Spleen (tissue), 11 donors: Measurements from ENCODE around the gene TTC27. TPM values are rescaled to one million over a fixed set of nuclear protein-coding genes. Genes with fewer than 3 reads are reported as not detected.
A peak's percentile ranks its signal among the peaks of the same experiment; 100 is the strongest.
"Not testable (repeated sequence)": the region's sequence is repeated elsewhere in the genome, so short reads cannot be mapped to it uniquely, and the experiment has no call there.

Source experiments
- DNase-seq: peaks from one replicate; pipeline ENCODE4 v3.0.0-alpha.2; 2020
- H3K27ac ChIP-seq, 8 donors: fragments of 200-600 bp; sonication (generic) in 7 of 8; 1 replicate in 4 of 8; 2 replicates in 4 of 8; pipeline versions ENCODE4 v1.5.0 to v1.8.0; 2016 to 2021; ENCODE audit warnings: inconsistent platforms in 4 of 8, mild to moderate bottlenecking in 4 of 8, moderate library complexity in 1 of 8
- H3K27me3 ChIP-seq, 7 donors: fragments of 200-600 bp; sonication (generic) in 6 of 7; replicated peaks in 1 of 7; 1 replicate in 4 of 7; 2 replicates in 3 of 7; pipeline versions ENCODE4 v1.5.0 to v1.8.0; 2016 to 2021; ENCODE audit warnings: inconsistent platforms in 3 of 7, mild to moderate bottlenecking in 1 of 7
- H3K36me3 ChIP-seq, 6 donors: fragments of 200-600 bp; sonication (generic) in 5 of 6; 1 replicate in 4 of 6; 2 replicates in 2 of 6; pipeline versions ENCODE4 v1.5.0 to v1.8.0; 2016 to 2021; ENCODE audit warnings: inconsistent platforms in 2 of 6
- H3K4me1 ChIP-seq, 6 donors: fragments of 200-600 bp; sonication (generic) in 5 of 6; 1 replicate in 3 of 6; 2 replicates in 3 of 6; pipeline versions ENCODE4 v1.5.0 to v1.8.0; 2016 to 2021; ENCODE audit warnings: inconsistent platforms in 3 of 6
- H3K4me3 ChIP-seq, 8 donors: fragments of 200-600 bp; sonication (generic) in 7 of 8; 1 replicate in 4 of 8; 2 replicates in 4 of 8; pipeline versions ENCODE4 v1.5.0 to v1.8.0; 2016 to 2021; ENCODE audit warnings: inconsistent platforms in 4 of 8, mild to moderate bottlenecking in 4 of 8, moderate library complexity in 2 of 8
- H3K9me3 ChIP-seq, 8 donors: fragments of 200-600 bp; sonication (generic) in 7 of 8; 1 replicate in 4 of 8; 2 replicates in 4 of 8; pipeline versions ENCODE4 v1.5.0 to v1.8.0; 2016 to 2021; ENCODE audit warnings: inconsistent platforms in 4 of 8
- CTCF ChIP-seq, 11 experiments: fragments of 200-600 bp in 7 of 11; fragments of 450-650 bp in 4 of 11; sonication (generic) in 4 of 11; IDR thresholded peaks in 8 of 11; conservative IDR thresholded peaks in 3 of 11; 1 replicate in 7 of 11; 2 replicates in 4 of 11; pipeline versions ENCODE4 v1.4.0 to v1.8.0; 2016 to 2021; ENCODE audit warnings: antibody characterized with exemption in 11 of 11, inconsistent platforms in 4 of 11, mild to moderate bottlenecking in 1 of 11
- POLR2A ChIP-seq, 3 donors: fragments of 450-650 bp; IDR thresholded peaks; one replicate each; pipeline ENCODE4 v1.5.1; 2017; ENCODE audit warnings: antibody characterized with exemption in 3 of 3, mild to moderate bottlenecking in 1 of 3
- POLR2AphosphoS5 ChIP-seq, 3 donors: sonication (generic); formaldehyde crosslinking; IDR thresholded peaks; one replicate each; pipeline ENCODE4 v1.5.1; 2017; ENCODE audit warnings: antibody characterized with exemption in 3 of 3
- WGBS, 5 donors: extraction: QIAGEN DNeasy Blood & Tissue Kit in 3 of 5; methylation state at CpG; one replicate each; pipeline versions ENCODE4 v1.1.5 to v1.1.7; 2013 to 2018; 5-methylcytosine and 5-hydroxymethylcytosine counted together
- intact Hi-C: fragments of 100-400 bp; cut with DNase I; formaldehyde crosslinking; loops from one replicate; pipeline ENCODE4 v1.15.0; 2023; ENCODE audit warnings: low total_unique reads
- polyA plus RNA-seq, 3 donors: library from polyadenylated mRNA; stranded (reverse); fragments of 200-250 nt; gene quantifications; one replicate each; pipeline ENCODE4 v1.2.1, GENCODE V29; 2013
- total RNA-seq, 7 donors: library from RNA; depleted of rRNA in 3 of 7; stranded (reverse); fragments of >200 nt in 3 of 7; fragmentation: NEBNext Ultra II Directional in 4 of 7; extraction: Animal tissue kit (Norgen Biotek cat#: 25700) in 4 of 7; gene quantifications; one replicate each; pipeline versions ENCODE4 v1.1.0 to v1.2.1, GENCODE V29; 2016 to 2021
- donor health status: healthy with polysubstance abuse.
- donor health status: DM: no; HTN: no; CAD: no; lungs with moderate emphysema.
- donor health status: DM: no; HTN: no; CAD: no.
- donor health status: Bipolar disorder and iron deficiency.
- donor health status: healthy.
- donor health status: DM: no; HTN: no; CAD: no.
- donor health status: DM: yes; HTN: yes; CAD: no.

TTC27 gene
- total and polyA plus RNA-seq, 10 donors: 9.0 to 28.5 (median 20.6) TPM

GRCh38 chr2:32627441-32627813 lies 423 bp upstream of the TTC27 start:
- Histone ChIP-seq H3K4me3 (peak overlapping the region; percentile 60 to 98 (median 91)), H3K27me3 (no peaks in the 10 kb centered on the region), H3K36me3 (peaks cover 0 to 47% (median 14%) of the 10 kb centered on the region in 6 donors), H3K4me1 (peaks cover 9 to 45% (median 24%) of the 10 kb centered on the region in 6 donors), H3K9me3 (no peaks in the 10 kb centered on the region), H3K27ac (peak overlapping the region in 7 of 8 donors; percentile 15 to 78 (median 65))
- 1 to 3% (median 2%) methylated on average over 9 to 16 of the region's 16 CpGs for WGBS, 5 donors
- DNase-seq: peak; percentile 82
- no peak for TF ChIP-seq POLR2AphosphoS5 (IDR thresholded peaks at IDR 0.05)
- TF ChIP-seq CTCF (IDR thresholded peaks at IDR 0.05 in 8 of 11, conservative IDR thresholded peaks at IDR 0.05 in 3 of 11): peak in 2 of 11 experiments; percentile 10 to 17
- no peak for TF ChIP-seq POLR2A (IDR thresholded peaks at IDR 0.05)
- intact Hi-C loops: no loop called here

GRCh38 chr2:32632089-32632488 lies 4.2 kb downstream of the TTC27 start:
- Histone ChIP-seq H3K36me3 (peaks cover 0 to 73% (median 45%) of the 10 kb centered on the region in 6 donors), H3K4me3 (no peak overlapping the region), H3K27ac (no peak overlapping the region), H3K9me3 (no peaks in the 10 kb centered on the region), H3K27me3 (no peaks in the 10 kb centered on the region), H3K4me1 (peaks cover 9 to 46% (median 23%) of the 10 kb centered on the region in 6 donors)
- DNase-seq: no peak
- TF ChIP-seq CTCF (IDR thresholded peaks at IDR 0.05 in 8 of 11, conservative IDR thresholded peaks at IDR 0.05 in 3 of 11) (no peak), POLR2A (IDR thresholded peaks at IDR 0.05) (no peak), POLR2AphosphoS5 (IDR thresholded peaks at IDR 0.05) (no peak)
- intact Hi-C loops: no loop called here
- 93 to 94% (median 93%) methylated on average over 5 of the region's 5 CpGs for WGBS, 5 donors

GRCh38 chr2:32633040-32633439 lies 5.2 kb downstream of the TTC27 start:
- intact Hi-C loops: no loop called here
- no peak for DNase-seq
- Histone ChIP-seq H3K9me3 (no peaks in the 10 kb centered on the region), H3K27ac (no peak overlapping the region), H3K4me3 (no peak overlapping the region), H3K27me3 (no peaks in the 10 kb centered on the region), H3K36me3 (peaks cover 0 to 83% (median 52%) of the 10 kb centered on the region in 6 donors), H3K4me1 (peaks cover 9 to 40% (median 19%) of the 10 kb centered on the region in 6 donors)
- no peak for TF ChIP-seq POLR2AphosphoS5 (IDR thresholded peaks at IDR 0.05)
- no peak for TF ChIP-seq CTCF (IDR thresholded peaks at IDR 0.05 in 8 of 11, conservative IDR thresholded peaks at IDR 0.05 in 3 of 11)
- no peak for TF ChIP-seq POLR2A (IDR thresholded peaks at IDR 0.05)
- 87 to 97% (median 92%) methylated on average over 3 of the region's 3 CpGs for WGBS, 5 donors

- H3K9me3 ChIP-seq, DNase-seq, H3K4me3 ChIP-seq, H3K27me3 ChIP-seq, intact Hi-C loops, H3K4me1 ChIP-seq: not testable (repeated sequence)
- Histone ChIP-seq H3K36me3 (peaks cover 0 to 100% (median 80%) of the 10 kb centered on the region in 6 donors), H3K27ac (peak overlapping the region in 2 of 8 donors; percentile 41 to 61)
- WGBS, 5 donors: 95 to 98% (median 97%) methylated on average over 5 of the region's 5 CpGs
Observed at GRCh38 chr2:32638548-32638947, 10.7 kb downstream of the TTC27 start.

GRCh38 chr2:32641180-32641579 lies 13.3 kb downstream of the TTC27 start:
- Histone ChIP-seq H3K4me3 (no peak overlapping the region), H3K36me3 (peaks cover 0 to 100% (median 76%) of the 10 kb centered on the region in 6 donors), H3K4me1 (no peaks in the 10 kb centered on the region), H3K27ac (no peak overlapping the region), H3K9me3 (no peaks in the 10 kb centered on the region), H3K27me3 (no peaks in the 10 kb centered on the region)
- WGBS, 5 donors: 96 to 98% (median 97%) methylated on average over 5 of the region's 5 CpGs
- TF ChIP-seq CTCF (IDR thresholded peaks at IDR 0.05 in 8 of 11, conservative IDR thresholded peaks at IDR 0.05 in 3 of 11) (no peak), POLR2AphosphoS5 (IDR thresholded peaks at IDR 0.05) (no peak), POLR2A (IDR thresholded peaks at IDR 0.05) (no peak)
- DNase-seq: no peak
- intact Hi-C loops: no loop called here
